HG02759 (cell line): ENCODE results near the gene TYW1B.
"Not testable (repeated sequence)": the region's sequence is repeated elsewhere in the genome, so short reads cannot be mapped to it uniquely, and the experiment has no call there.

Experiments
- ATAC-seq: cut with Tn5 transposase; IDR thresholded peaks from one replicate; pipeline ENCODE4 v1.9.1; 2021; ENCODE audit warnings: mild to moderate bottlenecking, moderate library complexity; ENCODE audit not compliant: unreplicated experiment

Gene TYW1B

DNA sequence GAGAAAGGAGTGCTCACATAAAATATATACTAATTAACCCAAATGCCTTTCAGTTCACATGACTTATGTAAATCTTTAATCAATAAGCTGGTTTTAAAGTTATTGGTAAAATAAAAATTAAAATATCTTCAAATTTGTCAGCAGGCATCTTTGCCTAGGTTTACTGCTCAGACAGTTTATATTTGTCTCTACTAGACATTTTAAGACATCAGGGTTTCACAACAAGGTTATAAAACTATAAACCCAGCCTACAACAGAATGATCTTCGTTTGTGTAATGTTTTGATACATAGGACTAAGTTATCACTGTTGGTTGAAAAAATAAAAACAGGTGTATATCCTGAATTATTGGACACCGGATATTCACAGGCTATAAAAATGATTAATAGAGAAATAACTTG lies 67.4 kb downstream of the TYW1B start:
- ATAC-seq = no peak

DNA sequence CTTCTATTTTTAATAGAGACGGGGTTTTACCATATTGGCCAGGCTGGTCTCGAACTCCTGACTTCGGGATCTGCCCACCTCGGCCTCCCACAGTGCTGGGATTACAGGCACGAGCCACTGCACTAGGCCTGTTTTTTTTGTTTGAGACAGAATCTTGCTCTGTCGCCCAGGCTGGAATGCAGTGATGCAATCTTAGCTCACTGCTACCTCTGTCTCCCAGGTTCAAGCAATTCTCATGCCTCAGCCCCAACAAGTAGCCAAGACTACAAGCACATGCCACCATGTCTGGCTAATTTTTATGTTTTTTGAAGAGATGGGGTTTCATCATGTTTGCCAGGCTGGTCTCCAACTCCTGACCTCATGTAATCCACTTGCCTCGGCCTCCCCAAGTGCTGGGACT lies 73.7 kb downstream of the TYW1B start:
- no peak for ATAC-seq

DNA sequence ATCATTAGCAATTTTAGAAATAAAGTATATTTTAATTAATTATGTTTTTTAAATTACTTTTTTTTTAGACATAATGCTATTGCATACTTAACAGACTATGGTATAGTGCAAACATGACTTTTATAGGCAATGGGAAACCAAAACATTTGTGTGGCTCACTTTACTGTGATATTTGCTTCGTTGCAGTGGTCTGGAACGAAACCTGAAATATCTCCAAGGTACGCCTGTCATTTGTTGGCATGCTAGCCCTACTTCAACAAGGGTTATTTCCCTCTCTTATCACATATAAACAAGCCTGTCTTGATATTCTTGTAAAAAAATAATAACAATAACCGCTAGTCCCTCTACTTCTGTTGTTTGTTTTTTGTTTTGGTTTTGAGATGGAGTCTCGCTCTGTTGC lies 74.2 kb downstream of the TYW1B start:
- no peak for ATAC-seq

DNA sequence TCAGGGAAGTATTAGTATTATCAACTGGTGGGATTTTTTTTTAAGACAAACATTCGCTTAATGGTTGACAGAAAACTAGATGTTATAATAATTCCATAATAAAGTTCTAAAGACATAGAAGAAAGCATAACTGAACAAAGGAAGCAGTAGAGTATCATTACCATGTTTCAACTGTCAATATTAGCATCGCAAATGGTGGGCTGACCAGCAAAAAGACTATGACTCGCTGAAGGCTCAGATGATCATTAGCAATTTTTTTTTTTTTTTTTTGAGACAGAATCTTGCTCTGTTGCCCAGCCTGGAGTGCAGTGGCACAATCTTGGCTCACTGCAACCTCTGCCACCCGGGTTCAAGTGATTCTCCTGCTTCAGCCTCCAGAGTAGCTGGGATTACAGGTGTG lies 74.8 kb downstream of the TYW1B start:
- not testable (repeated sequence) for ATAC-seq

DNA sequence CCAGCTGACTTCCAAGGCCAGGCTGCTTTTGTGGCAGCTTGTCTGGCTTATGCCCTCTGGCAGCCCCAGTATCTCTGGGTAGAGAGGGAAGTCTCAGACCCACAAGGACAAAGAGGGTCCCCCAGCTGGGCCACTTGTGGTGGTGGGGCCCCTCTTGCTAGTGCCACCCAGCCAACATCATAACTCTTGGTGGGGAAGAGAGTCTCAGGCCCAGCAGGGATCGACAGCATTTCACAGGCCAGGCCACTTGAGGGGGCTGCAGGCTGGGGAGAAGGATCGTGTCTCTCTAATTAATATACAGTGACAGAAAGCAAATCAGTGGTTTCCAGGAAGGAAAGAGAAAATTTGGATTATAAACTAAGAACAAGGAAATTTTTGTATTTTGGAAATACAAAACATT lies 76.0 kb downstream of the TYW1B start:
- ATAC-seq = no peak

DNA sequence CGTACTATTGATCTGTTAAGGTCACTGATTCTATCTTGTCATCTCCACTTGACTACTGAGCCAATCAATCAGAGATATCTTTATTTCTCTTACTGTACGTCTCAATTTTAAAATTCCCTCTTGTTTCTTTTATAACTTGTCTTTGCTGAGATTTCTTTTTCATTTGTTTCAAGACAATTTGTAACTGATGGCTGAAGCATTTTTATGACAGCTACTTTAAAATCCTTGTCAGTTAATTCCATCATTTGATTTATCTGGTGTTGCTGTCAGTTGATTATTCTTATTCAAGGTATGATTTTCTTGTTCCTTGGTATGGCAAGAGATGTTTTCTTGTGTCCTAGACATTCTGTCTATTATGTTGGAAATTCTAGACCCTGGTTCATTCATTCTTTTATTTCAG lies 76.6 kb downstream of the TYW1B start:
- no peak for ATAC-seq

DNA sequence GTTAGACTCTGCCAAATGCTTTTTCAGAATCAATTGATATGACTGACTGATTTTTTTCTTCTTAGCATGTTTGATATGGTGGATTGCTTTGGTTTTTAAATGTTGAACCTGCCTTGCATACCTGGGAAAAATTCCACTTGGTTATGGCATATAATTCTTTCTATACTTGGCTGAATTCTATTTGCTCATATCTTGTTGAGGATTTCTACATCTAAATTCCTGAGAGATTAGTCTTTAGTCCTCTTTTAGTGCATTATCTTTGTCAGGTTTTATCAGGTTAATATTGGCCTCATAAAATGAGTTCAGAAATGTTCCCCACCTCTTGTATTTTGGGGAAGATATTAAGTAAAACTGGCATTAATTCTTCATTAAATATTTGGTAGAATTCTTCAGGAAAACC lies 79.4 kb downstream of the TYW1B start:
- ATAC-seq = not testable (repeated sequence)

DNA sequence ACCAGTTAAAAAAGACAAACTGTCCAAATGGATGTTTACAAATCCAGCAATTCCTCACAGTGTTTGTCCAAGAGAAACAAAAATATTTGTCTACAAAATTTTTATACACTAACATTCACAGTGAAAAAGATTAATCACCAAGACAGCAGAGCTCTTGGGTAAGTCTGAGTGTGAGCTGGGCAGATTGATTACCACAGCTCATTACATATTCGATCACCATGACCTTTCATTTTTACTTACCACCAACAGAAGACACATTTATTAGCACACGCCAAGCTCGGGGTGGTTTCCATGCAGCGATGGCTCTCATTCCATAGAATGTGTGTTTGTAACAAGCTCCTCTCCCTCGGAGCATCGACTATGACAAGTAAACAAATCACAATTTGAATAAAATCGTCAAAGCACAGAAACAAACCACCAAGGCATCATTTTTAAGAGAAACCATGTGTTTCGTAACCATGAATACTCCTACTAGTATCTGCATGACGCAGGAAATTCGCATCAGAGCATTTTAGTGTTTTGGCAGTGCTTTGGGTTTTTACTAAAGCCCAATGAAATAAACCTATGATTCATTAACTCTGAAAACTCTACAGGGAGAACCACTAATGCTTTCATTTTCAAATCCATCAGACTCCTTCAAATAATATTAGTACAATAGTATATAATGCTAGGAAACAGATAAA lies 83.6 kb downstream of the TYW1B start:
- ATAC-seq = not testable (repeated sequence)

DNA sequence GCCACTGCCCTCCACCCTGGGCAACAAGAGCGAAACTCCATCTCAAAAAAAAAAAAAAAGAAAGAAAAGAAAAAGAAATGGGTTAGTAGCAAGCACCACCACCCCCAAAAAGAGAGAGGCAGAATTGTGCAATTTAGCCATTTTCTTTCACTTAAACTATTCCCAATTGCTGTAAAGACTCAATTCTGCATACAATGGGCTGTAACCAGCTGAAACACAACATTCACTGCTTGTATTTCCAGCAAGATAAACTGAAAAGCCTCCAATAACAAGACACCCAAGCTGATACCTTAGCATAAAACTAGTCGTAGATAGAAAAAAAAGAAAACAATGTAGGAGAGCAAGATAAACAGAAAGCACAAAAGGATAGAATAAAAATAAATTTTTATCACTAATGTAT lies 84.2 kb downstream of the TYW1B start:
- not testable (repeated sequence) for ATAC-seq

DNA sequence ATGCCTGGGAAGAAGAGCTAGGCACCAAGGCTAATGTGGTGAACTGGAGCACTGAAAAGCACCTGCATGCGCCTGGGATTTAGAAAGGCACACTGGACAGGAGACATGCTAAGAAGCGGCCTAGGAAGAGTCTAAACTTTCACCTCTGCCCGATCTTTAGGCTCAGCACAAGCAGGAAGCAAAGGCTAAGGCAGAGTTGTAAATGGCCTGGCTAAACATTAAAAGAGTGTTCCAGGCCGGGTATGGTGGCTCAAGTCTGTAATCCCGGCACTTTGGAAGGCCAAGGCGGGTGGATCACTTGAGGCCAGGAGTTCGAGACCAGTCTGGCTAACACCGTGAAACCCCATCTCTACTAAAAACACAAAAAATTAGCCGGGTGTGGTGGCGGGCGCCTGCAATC lies 88.3 kb downstream of the TYW1B start:
- ATAC-seq = not testable (repeated sequence)

DNA sequence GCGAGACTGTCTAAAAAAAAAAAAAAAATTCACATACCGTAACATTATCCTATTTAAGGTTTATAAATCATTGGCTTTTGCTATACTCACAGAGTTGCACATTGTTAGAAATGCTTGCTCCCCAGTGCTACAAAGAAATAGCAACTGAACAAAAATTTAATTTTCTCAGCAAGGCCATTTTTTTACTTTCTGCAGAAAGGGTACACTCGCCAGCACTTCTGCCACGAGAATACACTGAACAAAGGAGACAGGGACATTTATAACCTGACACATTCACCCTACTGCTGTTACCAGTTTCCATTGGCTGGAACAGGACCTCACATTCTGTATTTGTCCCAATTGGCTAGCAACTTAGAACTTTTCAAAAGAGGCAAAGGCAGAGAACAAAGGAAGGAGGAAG lies 92.1 kb downstream of the TYW1B start:
- ATAC-seq = not testable (repeated sequence)

DNA sequence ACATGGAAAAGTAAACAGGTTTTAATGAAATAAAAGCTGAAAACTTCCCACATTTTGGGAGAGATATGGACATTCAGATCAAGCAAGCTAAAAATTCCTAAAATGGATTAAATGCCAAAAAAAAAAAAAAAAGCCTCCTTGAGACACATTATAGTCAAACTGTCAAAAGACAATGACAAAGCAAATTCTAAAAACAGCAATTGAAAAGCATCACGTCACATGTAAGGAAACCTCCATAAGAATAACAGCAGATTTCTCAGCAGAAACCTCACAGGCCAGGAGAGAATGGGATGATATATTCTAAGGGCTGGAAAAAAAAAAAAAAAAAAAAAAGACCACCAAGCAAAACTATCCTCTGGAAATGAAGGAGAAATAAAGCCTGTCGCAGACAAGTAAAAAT lies 97.2 kb downstream of the TYW1B start:
- ATAC-seq = not testable (repeated sequence)

DNA sequence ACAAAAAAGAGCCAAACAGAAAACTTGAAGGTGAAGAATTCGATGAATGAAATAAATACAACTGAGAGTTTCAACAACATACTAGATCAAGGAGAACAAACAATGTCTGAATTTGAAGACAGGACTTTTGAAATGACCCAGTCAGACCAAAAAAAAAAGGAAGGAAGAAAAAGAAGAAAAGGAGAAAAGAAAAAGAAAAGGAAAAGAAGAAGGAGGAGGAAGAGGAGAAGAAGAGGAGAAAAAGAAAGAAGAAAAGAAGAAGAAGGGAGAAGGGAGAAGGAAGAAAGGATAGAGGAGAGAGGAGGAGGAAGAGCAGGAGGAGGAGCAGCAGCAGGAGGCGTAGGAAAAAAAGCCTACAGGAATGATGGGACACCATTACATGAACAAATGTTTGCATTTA lies 97.6 kb downstream of the TYW1B start:
- ATAC-seq = not testable (repeated sequence)

DNA sequence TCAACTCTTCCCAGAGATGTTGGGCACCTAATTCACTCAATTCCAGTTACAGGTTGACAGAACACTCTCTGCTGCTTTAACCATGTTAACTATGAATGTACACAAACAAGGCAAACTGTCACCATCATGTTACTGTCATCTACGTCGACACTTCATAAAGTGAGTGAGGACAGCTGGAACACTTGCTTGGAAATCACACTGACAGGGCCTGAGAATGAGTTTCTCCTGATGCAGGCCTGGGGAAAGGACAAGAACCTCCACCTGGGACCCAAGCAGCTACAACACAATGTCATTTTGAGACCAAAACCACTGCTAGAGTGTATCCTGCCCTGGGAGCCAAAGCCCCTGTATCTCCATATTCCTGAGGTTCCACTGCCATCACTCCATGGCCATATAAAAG lies 98.9 kb downstream of the TYW1B start:
- ATAC-seq = not testable (repeated sequence)

DNA sequence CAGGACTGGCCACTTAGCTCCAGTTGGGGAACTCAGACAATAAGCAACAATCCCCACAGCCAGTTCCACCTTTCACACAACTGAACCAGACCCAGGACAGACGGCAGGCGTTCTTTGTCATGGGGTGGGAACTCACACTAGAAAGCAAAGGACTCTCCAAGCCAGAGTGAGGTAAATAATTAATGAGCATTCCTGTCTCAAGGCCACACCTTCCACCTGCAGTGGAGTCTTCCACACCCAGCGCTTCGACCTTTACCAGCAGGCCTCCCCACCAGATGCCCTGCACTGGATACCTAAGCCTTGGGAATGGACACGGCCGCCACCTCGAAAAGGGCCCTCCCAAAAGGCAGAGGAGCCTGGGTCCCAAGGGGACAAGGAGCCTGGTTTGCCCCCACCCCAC lies 105.3 kb downstream of the TYW1B start:
- not testable (repeated sequence) for ATAC-seq

DNA sequence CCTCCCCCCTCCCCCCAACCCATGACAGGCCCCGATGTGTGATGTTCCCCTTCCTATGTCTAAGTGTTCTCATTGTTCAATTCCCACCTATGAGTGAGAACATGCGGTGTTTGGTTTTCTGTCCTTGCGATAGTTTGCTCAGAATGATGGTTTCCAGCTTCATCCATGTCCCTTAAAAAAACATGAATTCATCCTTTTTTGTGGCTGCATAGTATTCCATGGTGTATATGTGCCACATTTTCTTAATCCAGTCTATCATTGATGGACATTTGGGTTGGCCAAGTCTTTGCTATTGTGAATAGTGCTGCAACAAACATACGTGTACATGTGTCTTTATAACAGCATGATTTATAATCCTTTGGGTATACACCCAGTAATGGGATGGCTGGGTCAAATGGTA lies 107.1 kb downstream of the TYW1B start:
- ATAC-seq = not testable (repeated sequence)

DNA sequence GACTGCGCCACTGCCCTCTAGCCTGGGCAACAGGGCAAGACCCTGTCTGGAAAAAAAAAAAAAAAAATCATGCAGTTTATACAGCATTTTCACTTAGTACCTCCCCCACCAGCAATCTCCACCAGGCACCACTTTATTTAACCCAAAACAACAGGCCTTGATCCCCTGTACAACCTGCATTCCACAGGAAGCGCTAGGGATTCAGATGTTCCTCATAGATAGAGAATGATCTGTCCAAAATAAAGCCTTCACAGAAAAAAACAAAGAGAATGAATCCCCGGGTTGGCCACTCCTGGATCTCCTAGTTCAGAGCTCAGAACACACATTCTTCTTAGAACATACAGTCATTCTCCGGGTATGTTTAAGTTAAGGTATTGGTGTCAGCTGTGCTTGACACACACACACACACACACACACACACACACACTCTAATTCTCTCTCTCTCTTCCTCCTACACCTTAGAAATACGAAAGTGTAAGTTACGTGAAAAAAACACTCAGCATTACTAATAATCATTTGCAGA lies 110.7 kb downstream of the TYW1B start:
- not testable (repeated sequence) for ATAC-seq

DNA sequence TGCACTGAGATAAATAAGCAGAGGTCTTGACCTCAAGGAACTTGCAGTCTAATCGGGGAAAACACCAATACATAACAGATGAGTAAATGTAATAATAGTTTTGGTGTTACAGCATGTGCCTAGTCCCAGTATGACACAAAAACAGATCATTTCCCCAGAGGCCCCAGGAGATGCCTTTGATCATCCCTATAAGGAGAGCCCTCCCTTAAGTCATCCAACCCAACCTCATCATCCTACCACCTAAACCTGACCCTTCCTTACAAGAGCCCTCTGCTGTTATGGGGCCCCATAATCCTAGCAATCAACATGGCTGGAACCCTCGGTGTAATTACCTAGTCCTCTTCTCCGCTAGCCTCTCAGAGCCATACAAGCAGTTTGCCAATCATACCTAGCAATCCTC lies 116.1 kb downstream of the TYW1B start:
- not testable (repeated sequence) for ATAC-seq

DNA sequence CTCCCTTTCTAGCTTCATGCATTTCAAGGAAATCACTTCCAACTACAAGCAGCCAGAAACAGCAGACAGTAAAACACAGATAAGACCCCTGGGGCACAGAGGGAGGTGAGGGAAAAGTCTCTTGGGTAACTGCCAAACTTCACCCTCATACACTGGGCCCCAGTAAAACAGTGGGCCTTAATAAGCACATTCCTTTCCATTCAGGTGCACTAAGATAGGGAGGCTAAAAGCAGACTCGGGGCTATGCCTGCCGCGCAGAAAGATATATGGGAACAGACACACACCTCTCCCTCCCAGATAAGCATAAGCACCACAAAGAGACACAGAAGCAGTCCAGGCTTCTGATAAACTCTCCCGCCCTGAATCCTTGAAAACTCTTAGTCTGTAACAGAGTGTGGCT lies 117.0 kb downstream of the TYW1B start:
- no peak for ATAC-seq

DNA sequence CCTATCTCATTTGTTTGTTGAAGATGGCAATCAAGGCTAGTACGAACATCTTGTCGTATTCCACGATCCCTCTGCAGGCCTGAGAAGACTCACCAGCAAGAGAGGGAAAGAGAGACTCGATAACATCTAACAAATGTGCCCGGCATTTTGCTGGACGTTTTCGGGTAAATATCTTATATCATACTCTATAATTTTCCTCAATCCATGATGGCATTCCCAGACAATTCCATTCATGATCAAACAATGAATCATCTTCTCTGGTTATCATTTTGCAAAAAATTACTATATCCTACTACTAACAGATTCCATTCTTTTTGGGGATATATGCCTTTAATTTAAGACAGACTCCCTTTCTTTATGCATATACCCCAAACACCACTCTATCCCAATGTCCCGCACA lies 118.1 kb downstream of the TYW1B start:
- no peak for ATAC-seq

DNA sequence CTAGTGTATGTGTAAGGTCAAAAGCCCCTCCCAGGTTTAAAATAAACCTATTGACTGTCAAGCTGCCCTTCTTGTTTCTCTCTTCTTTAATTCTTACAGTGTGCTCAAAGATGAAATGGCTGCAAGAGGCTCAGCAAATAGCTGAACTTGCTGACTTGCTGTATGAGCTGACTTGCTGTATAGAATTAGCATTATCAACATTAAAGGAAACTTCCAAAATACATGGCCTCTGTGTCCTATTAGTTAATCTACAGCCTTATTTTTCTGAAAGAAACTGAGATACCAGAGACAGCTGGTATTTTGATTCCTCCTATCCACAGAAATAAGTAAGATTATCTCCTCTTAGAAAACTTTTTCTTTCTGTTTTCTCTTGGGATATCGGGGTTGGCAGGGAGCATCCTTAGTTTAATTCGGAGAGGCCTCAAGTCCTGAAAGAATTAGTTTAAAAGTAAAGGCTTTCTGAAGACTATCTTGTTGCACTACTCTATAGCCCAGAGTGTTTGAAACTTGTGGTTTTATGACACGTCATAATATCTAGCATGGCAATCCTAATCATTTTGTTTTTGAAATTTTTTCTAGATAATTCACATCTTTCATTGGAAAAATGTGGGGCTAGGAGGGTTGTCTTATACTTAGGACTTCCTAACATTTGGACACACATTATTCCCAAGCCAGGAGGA lies 119.5 kb downstream of the TYW1B start:
- ATAC-seq = not testable (repeated sequence)

DNA sequence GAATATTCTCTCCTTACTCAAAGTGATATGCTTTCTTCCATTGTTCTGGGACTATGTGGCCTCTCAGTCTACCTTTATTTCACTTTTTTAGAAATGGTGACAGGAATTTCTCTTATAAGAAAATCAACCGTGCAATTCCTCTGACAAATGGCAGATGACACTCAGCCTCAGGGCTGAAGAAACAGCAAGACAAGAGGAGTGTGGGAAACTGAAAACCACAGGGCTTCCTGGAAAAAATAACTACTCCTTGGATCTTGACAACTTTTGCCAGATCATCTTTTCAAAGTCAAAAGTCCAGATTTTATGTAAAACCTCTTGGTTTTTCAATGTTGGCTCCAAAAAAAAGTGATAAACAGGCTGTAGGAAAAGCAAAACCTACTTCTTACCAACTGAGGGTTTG lies 121.5 kb downstream of the TYW1B start:
- ATAC-seq = no peak
